Memory B cell (primary cell): ENCODE data around the gene XRCC6.

Experiments
- ATAC-seq: fragments of 150-1000 bp; cut with Tn5 transposase; 2 replicates; pipeline ENCODE4 v1.10.0; 2021; ENCODE audit warnings: low read depth, mild to moderate bottlenecking, moderate library complexity
- DNase-seq, 2 donors: peaks; one replicate each; pipeline ENCODE4 v3.0.0; 2022; ENCODE audit warnings: low spot score in 2 of 2
- H3K27ac Mint-ChIP-seq: one replicate; pipeline ENCODE4 v1.8.0; 2022; ENCODE audit warnings: mild to moderate bottlenecking, moderate library complexity, mixed read lengths
- H3K27me3 Mint-ChIP-seq: one replicate; pipeline ENCODE4 v1.8.0; 2022; ENCODE audit warnings: mixed read lengths
- H3K36me3 Mint-ChIP-seq: one replicate; pipeline ENCODE4 v1.8.0; 2022; ENCODE audit warnings: mild to moderate bottlenecking, mixed read lengths
- H3K4me1 Mint-ChIP-seq: one replicate; pipeline ENCODE4 v1.8.0; 2022; ENCODE audit warnings: mixed read lengths
- H3K4me3 Mint-ChIP-seq: one replicate; pipeline ENCODE4 v1.8.0; 2022; ENCODE audit warnings: mild to moderate bottlenecking, moderate library complexity, mixed read lengths
- H3K9me3 Mint-ChIP-seq: one replicate; pipeline ENCODE4 v1.8.0; 2022; ENCODE audit warnings: mixed read lengths

The XRCC6 gene

GRCh38 chr22:41695211-41695610 lies 74.1 kb downstream of the XRCC6 start:
- ATAC-seq (no peak), DNase-seq (no peak)
- H3K27ac Mint-ChIP-seq: no peak overlapping the region
- no peaks in the 10 kb centered on the region for H3K9me3 Mint-ChIP-seq
- H3K27me3 Mint-ChIP-seq: no peaks in the 10 kb centered on the region
- H3K4me3 Mint-ChIP-seq: no peak overlapping the region
- no peaks in the 10 kb centered on the region for H3K36me3 Mint-ChIP-seq
- peaks cover 13% of the 10 kb centered on the region for H3K4me1 Mint-ChIP-seq

GRCh38 chr22:41696703-41697102 lies 75.6 kb downstream of the XRCC6 start:
- peak overlapping the region; percentile 73 for H3K27ac Mint-ChIP-seq
- ATAC-seq: no peak

GRCh38 chr22:41697126-41697775 lies 76.2 kb downstream of the XRCC6 start:
- Mint-ChIP-seq H3K4me3 (peak overlapping the region; percentile 69), H3K9me3 (no peaks in the 10 kb centered on the region), H3K27ac (peak overlapping the region; percentile 73), H3K27me3 (no peaks in the 10 kb centered on the region), H3K36me3 (no peaks in the 10 kb centered on the region), H3K4me1 (peaks cover 9% of the 10 kb centered on the region)
- ATAC-seq: peak; percentile 80
- peak; percentile 91 to 98 for DNase-seq

More at GRCh38 chr22:41696703-41697102, 75.6 kb downstream of the XRCC6 start:
- no peak for DNase-seq
- Mint-ChIP-seq H3K27me3 (no peaks in the 10 kb centered on the region), H3K4me3 (no peak overlapping the region), H3K4me1 (peaks cover 9% of the 10 kb centered on the region), H3K9me3 (no peaks in the 10 kb centered on the region), H3K36me3 (no peaks in the 10 kb centered on the region)

GRCh38 chr22:41699264-41700107 lies 78.4 kb downstream of the XRCC6 start, which contains the start of gene MEI1:
Gene MEI1, plus strand, starts transcription at chr22:41699503. Its CDS starts 36 bp downstream, at chr22:41699539.
- Mint-ChIP-seq H3K9me3 (no peaks in the 10 kb centered on the region), H3K4me3 (peak within 1 kb of the TSS; percentile 78), H3K36me3 (no peaks in the 10 kb centered on the region), H3K27ac (peak within 1 kb of the TSS; percentile 84), H3K4me1 (peaks cover 9% of the 10 kb centered on the region), H3K27me3 (no peaks in the 10 kb centered on the region)
- peak; percentile 81 to 88 for DNase-seq
- peak; percentile 78 for ATAC-seq

- no peak overlapping the region for H3K4me3 Mint-ChIP-seq
- DNase-seq (no peak), ATAC-seq (no peak)
- no peaks in the 10 kb centered on the region for H3K9me3 Mint-ChIP-seq
- no peak overlapping the region for H3K27ac Mint-ChIP-seq
- H3K36me3 Mint-ChIP-seq: no peaks in the 10 kb centered on the region
- no peaks in the 10 kb centered on the region for H3K27me3 Mint-ChIP-seq
- H3K4me1 Mint-ChIP-seq: peaks cover 9% of the 10 kb centered on the region
Observed at GRCh38 chr22:41700108-41700364, 78.9 kb downstream of the XRCC6 start.

- H3K27ac Mint-ChIP-seq: no peak overlapping the region
Observed at GRCh38 chr22:41702763-41703162, 81.7 kb downstream of the XRCC6 start.

GRCh38 chr22:41709341-41709740 lies 88.2 kb downstream of the XRCC6 start:
- Mint-ChIP-seq H3K9me3 (no peaks in the 10 kb centered on the region), H3K4me1 (no peaks in the 10 kb centered on the region), H3K27ac (no peak overlapping the region), H3K27me3 (no peaks in the 10 kb centered on the region), H3K36me3 (no peaks in the 10 kb centered on the region), H3K4me3 (no peak overlapping the region)
- no peak for DNase-seq
- ATAC-seq: no peak

More at GRCh38 chr22:41702763-41703162, 81.7 kb downstream of the XRCC6 start:
- Mint-ChIP-seq H3K4me1 (peaks cover 6% of the 10 kb centered on the region), H3K27me3 (no peaks in the 10 kb centered on the region), H3K4me3 (no peak overlapping the region), H3K9me3 (no peaks in the 10 kb centered on the region), H3K36me3 (no peaks in the 10 kb centered on the region)
- no peak for DNase-seq
- ATAC-seq: no peak

- H3K4me3 Mint-ChIP-seq: no peak overlapping the region
- DNase-seq: no peak
- H3K27me3 Mint-ChIP-seq: no peaks in the 10 kb centered on the region
- no peaks in the 10 kb centered on the region for H3K36me3 Mint-ChIP-seq
- H3K9me3 Mint-ChIP-seq: no peaks in the 10 kb centered on the region
- ATAC-seq: no peak
- no peaks in the 10 kb centered on the region for H3K4me1 Mint-ChIP-seq
- no peak overlapping the region for H3K27ac Mint-ChIP-seq
Observed at GRCh38 chr22:41713004-41713403, 91.9 kb downstream of the XRCC6 start.
